Nephron progenitor cell (in vitro differentiated cells): Measurements from ENCODE around the gene NSUN3.
"Not testable (repeated sequence)": the region's sequence is repeated elsewhere in the genome, so short reads cannot be mapped to it uniquely, and the experiment has no call there.

Experiments used
- DNase-seq: peaks from one replicate; pipeline ENCODE4 v3.0.0; 2021
- H3K27ac Mint-ChIP-seq: 2 replicates; pipeline ENCODE4 v1.8.0; 2021; ENCODE audit warnings: mild to moderate bottlenecking, moderate library complexity, mixed read lengths
- H3K27me3 Mint-ChIP-seq: 2 replicates; pipeline ENCODE4 v1.8.0; 2021; ENCODE audit warnings: mild to moderate bottlenecking, low read depth, mixed read lengths; ENCODE audit not compliant: poor library complexity
- H3K36me3 Mint-ChIP-seq: 2 replicates; pipeline ENCODE4 v1.8.0; 2021; ENCODE audit warnings: low read depth, mixed read lengths
- H3K4me1 Mint-ChIP-seq: 2 replicates; pipeline ENCODE4 v1.8.0; 2021; ENCODE audit warnings: mixed read lengths
- H3K4me3 Mint-ChIP-seq: 2 replicates; pipeline ENCODE4 v1.8.0; 2021; ENCODE audit warnings: mild to moderate bottlenecking, moderate library complexity, mixed read lengths
- H3K9me3 Mint-ChIP-seq: 2 replicates; pipeline ENCODE4 v1.8.0; 2021; ENCODE audit warnings: mild to moderate bottlenecking, moderate library complexity, mixed read lengths
- TF ChIP-seq, protein P1 (sequence below): fragments of 200-600 bp; sonication (generic); IDR thresholded peaks from 2 replicates; pipeline ENCODE4 v1.5.0; 2021; ENCODE audit warnings: antibody characterized with exemption

NSUN3 gene

GRCh38 chr3:94028093-94028837 is 34.6 kb upstream of the NSUN3 start, which contains the start of gene STX19:
STX19 (minus strand) TSS chr3:94028597; CDS start chr3:94015269, 13,328 bp downstream.
- Mint-ChIP-seq H3K4me1 (no peaks in the 10 kb centered on the region), H3K9me3 (no peaks in the 10 kb centered on the region), H3K27ac (no peak within 1 kb of the TSS), H3K36me3 (peaks cover 19% of the 10 kb centered on the region), H3K27me3 (no peaks in the 10 kb centered on the region), H3K4me3 (no peak within 1 kb of the TSS)
- TF ChIP-seq, protein P1, sequence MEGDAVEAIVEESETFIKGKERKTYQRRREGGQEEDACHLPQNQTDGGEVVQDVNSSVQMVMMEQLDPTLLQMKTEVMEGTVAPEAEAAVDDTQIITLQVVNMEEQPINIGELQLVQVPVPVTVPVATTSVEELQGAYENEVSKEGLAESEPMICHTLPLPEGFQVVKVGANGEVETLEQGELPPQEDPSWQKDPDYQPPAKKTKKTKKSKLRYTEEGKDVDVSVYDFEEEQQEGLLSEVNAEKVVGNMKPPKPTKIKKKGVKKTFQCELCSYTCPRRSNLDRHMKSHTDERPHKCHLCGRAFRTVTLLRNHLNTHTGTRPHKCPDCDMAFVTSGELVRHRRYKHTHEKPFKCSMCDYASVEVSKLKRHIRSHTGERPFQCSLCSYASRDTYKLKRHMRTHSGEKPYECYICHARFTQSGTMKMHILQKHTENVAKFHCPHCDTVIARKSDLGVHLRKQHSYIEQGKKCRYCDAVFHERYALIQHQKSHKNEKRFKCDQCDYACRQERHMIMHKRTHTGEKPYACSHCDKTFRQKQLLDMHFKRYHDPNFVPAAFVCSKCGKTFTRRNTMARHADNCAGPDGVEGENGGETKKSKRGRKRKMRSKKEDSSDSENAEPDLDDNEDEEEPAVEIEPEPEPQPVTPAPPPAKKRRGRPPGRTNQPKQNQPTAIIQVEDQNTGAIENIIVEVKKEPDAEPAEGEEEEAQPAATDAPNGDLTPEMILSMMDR = no peak
- DNase-seq = no peak

DNA sequence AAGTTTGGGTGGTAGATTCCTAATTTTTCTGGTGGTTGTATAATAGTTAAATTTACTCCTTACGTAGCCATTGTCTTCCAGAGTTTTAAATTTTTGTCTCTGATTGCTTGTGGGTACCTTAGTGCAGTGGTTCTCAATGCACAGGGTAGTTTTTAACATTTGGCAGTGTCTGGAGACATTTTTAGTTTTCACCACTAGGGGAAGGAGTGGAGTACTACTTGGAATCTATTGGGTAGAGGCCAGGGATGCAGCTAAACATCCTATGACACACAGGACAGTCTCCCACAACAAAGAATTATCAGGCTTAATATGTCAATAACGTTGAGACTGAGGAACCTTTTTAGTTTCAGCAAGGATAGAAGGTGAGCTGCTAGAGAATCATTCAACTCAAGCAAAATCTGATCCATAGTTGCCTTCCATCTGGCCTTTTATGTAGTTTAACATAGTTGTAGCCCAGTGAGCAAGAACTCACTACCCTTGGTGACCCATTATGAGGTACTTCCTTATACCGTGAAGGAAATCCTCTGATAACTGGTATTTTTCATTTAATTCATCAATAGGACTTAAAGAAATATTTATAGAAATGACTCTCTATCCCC is 25.9 kb upstream of the NSUN3 start:
- no peaks in the 10 kb centered on the region for H3K4me1 Mint-ChIP-seq
- H3K4me3 Mint-ChIP-seq = no peak overlapping the region
- no peak for DNase-seq
- H3K9me3 Mint-ChIP-seq = no peaks in the 10 kb centered on the region
- no peak overlapping the region for H3K27ac Mint-ChIP-seq
- H3K27me3 Mint-ChIP-seq = no peaks in the 10 kb centered on the region
- H3K36me3 Mint-ChIP-seq = peaks cover 44% of the 10 kb centered on the region
- TF ChIP-seq, protein P1 = peak; percentile 35

DNA sequence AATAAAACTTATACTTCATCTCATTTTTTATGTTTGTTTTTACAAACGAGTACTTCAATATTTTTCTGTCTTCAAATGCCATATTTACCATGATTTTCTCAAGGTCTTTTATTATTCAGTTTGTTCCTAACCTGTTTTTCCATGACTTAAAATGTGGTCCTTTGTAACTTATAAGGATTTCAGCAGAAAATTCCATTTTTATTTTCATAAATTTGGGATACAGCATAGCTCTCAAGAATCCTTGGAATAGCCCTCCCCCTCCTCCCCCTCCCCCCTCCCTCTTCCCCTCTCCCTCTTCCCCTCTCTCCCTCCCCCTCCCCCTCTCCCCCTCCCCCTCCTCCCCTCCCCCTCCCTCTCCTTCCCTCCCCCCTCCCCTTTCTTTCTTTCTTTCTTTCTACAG is 19.6 kb upstream of the NSUN3 start:
- DNase-seq = no peak
- H3K27me3 Mint-ChIP-seq = peaks cover 4% of the 10 kb centered on the region
- H3K9me3 Mint-ChIP-seq = peaks cover 36% of the 10 kb centered on the region
- peaks cover 10% of the 10 kb centered on the region for H3K4me1 Mint-ChIP-seq
- no peak overlapping the region for H3K27ac Mint-ChIP-seq
- H3K36me3 Mint-ChIP-seq = peaks cover 71% of the 10 kb centered on the region
- H3K4me3 Mint-ChIP-seq = no peak overlapping the region
- TF ChIP-seq, protein P1 = no peak

GRCh38 chr3:94044100-94044936 is 18.5 kb upstream of the NSUN3 start:
- not testable (repeated sequence) for H3K4me1 Mint-ChIP-seq, H3K27ac Mint-ChIP-seq, H3K27me3 Mint-ChIP-seq, H3K4me3 Mint-ChIP-seq, DNase-seq
- H3K9me3 Mint-ChIP-seq = peaks cover 36% of the 10 kb centered on the region
- peaks cover 70% of the 10 kb centered on the region for H3K36me3 Mint-ChIP-seq

DNA sequence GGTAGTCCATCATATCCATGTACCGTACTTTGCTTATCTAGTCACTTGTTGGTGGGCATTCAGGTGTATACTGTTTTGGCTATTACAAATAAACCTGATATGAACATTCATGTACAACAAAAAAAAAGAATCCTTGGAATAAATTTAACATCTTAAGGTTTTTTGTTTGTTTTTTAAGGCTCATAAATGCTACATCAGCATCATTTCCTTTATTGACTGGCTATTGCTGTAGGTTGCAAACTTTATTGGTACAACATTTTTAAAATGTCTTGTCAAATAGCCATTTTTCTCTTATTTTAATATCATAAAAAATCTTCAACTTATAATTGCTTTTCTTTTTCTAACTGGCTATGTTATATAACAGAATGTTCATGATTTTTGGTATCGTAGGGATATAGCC is 16.3 kb upstream of the NSUN3 start:
- no peak for DNase-seq
- Mint-ChIP-seq H3K27me3 (peaks cover 4% of the 10 kb centered on the region), H3K36me3 (peaks cover 51% of the 10 kb centered on the region), H3K9me3 (peaks cover 36% of the 10 kb centered on the region), H3K4me3 (no peak overlapping the region), H3K27ac (no peak overlapping the region), H3K4me1 (peaks cover 10% of the 10 kb centered on the region)
- TF ChIP-seq, protein P1 = no peak

- Mint-ChIP-seq H3K9me3 (peaks cover 16% of the 10 kb centered on the region), H3K27me3 (peaks cover 4% of the 10 kb centered on the region), H3K4me3 (no peak overlapping the region), H3K27ac (no peak overlapping the region), H3K36me3 (peaks cover 28% of the 10 kb centered on the region), H3K4me1 (peaks cover 10% of the 10 kb centered on the region)
- TF ChIP-seq, protein P1 = no peak
- DNase-seq = no peak
Observed at GRCh38 chr3:94049267-94049666, 13.6 kb upstream of the NSUN3 start.
